GM18511 (cell line): Measurements from ENCODE around the gene CERS2.

ENCODE experiments used
- ATAC-seq: cut with Tn5 transposase; IDR thresholded peaks from one replicate; pipeline ENCODE4 v1.9.1; 2021; ENCODE audit warnings: mild to moderate bottlenecking, moderate library complexity; ENCODE audit not compliant: unreplicated experiment

The CERS2 gene

GRCh38 chr1:150997949-150998348, 23.3 kb upstream of the CERS2 start:
- ATAC-seq = no peak

GRCh38 chr1:150997126-150997872, 22.7 kb upstream of the CERS2 start:
- ATAC-seq = no peak

GRCh38 chr1:150995896-150996295, 21.3 kb upstream of the CERS2 start:
- no peak for ATAC-seq

GRCh38 chr1:150995460-150995859, 20.8 kb upstream of the CERS2 start:
- no peak for ATAC-seq

- no peak for ATAC-seq
These were observed 19.6 kb upstream of the CERS2 start for GRCh38 chr1:150994248-150994647.

GRCh38 chr1:150992626-150993025, 18.0 kb upstream of the CERS2 start:
- ATAC-seq = no peak

GRCh38 chr1:150987924-150988323, 13.3 kb upstream of the CERS2 start:
- no peak for ATAC-seq

- ATAC-seq = no peak
These were observed 10.7 kb upstream of the CERS2 start for GRCh38 chr1:150985179-150985825.

- ATAC-seq = no peak
These were observed 7.4 kb upstream of the CERS2 start, which contains the start of gene ANXA9 for GRCh38 chr1:150981805-150982712. ANXA9 (plus strand) TSS chr1:150982292; CDS start chr1:150983106, 814 bp downstream.

GRCh38 chr1:150981177-150981804, 6.7 kb upstream of the CERS2 start:
- no peak for ATAC-seq

GRCh38 chr1:150979092-150980056, 4.7 kb upstream of the CERS2 start:
- peak; percentile 44 for ATAC-seq

GRCh38 chr1:150976879-150977694, 2.5 kb upstream of the CERS2 start:
- ATAC-seq = no peak

GRCh38 chr1:150976401-150976821, 1.8 kb upstream of the CERS2 start:
- no peak for ATAC-seq

GRCh38 chr1:150973836-150974579, 627 bp downstream of the CERS2 start:
- ATAC-seq = peak; percentile 51

GRCh38 chr1:150973258-150973835, 1.3 kb downstream of the CERS2 start:
- peak; percentile 2 for ATAC-seq

- ATAC-seq = no peak
These were observed 2.2 kb downstream of the CERS2 start for GRCh38 chr1:150972417-150972940.

- no peak for ATAC-seq
These were observed 2.8 kb downstream of the CERS2 start for GRCh38 chr1:150971583-150972416.
